ENCODE measurements around the gene DCAF7.

Gene DCAF7

GRCh38 chr17:63596856-63597586 lies 46.7 kb downstream of the DCAF7 start:
- Histone ChIP-seq H2BK5ac (ENCODE audit: low read depth, low read length, poor library complexity) (no peak overlapping the region), H3K9ac (ENCODE audit: low read length) (no peak overlapping the region), H3K4me1 (ENCODE audit: control insufficient read depth in 1 of 2, insufficient read depth in 2 of 2, low read length in 2 of 2) (peaks cover 4 to 5% of the 10 kb centered on the region in 2 experiments), H4K8ac (ENCODE audit: low read depth, low read length) (no peak overlapping the region), H3K4ac (ENCODE audit: low read depth, low read length) (no peak overlapping the region), H3K79me2 (ENCODE audit: control insufficient read depth, insufficient read depth, low read length, poor library complexity) (peaks cover 2% of the 10 kb centered on the region), H2AK5ac (ENCODE audit: low read length) (no peak overlapping the region), H3K9me3 (ENCODE audit: insufficient read depth, low read depth, low read length) (no peaks in the 10 kb centered on the region), H3K23ac (ENCODE audit: low read length) (no peak overlapping the region), H3K14ac (ENCODE audit: low read length) (no peak overlapping the region), H4K12ac (ENCODE audit: low read depth, low read length) (no peak overlapping the region), H3K79me1 (ENCODE audit: low read length) (peaks cover 2% of the 10 kb centered on the region), H4K91ac (ENCODE audit: low read depth, low read length) (no peak overlapping the region), H2BK120ac (ENCODE audit: insufficient read depth, low read length, poor library complexity) (no peak overlapping the region), H2AFZ (ENCODE audit: insufficient read depth, low read length, poor library complexity) (no peak overlapping the region), H3K4me2 (ENCODE audit: low read length) (no peak overlapping the region), H2BK12ac (ENCODE audit: low read length) (no peak overlapping the region), H3K4me3 (ENCODE audit: low read depth, low read length) (no peak overlapping the region), H3K36me3 (ENCODE audit: control insufficient read depth in 1 of 2, insufficient read depth in 2 of 2, low read length in 2 of 2) (peaks cover 0 to 5% of the 10 kb centered on the region in 2 experiments), H3K18ac (ENCODE audit: low read length) (no peak overlapping the region), H3K27me3 (ENCODE audit: insufficient read depth, low read length) (no peaks in the 10 kb centered on the region), H3K27ac (ENCODE audit: low read depth, low read length) (no peak overlapping the region)
- no CpG with 5 or more reads among the region's 6 CpGs for WGBS (ENCODE audit: extremely low coverage, insufficient coverage, insufficient read length)
- DNase-seq = no peak

GRCh38 chr17:63598281-63598680 lies 48.0 kb downstream of the DCAF7 start:
- Histone ChIP-seq H2AK5ac (ENCODE audit: low read length) (no peak overlapping the region), H3K79me2 (ENCODE audit: control insufficient read depth, insufficient read depth, low read length, poor library complexity) (peaks cover 2% of the 10 kb centered on the region), H3K79me1 (ENCODE audit: low read length) (peaks cover 2% of the 10 kb centered on the region), H2BK12ac (ENCODE audit: low read length) (no peak overlapping the region), H3K23ac (ENCODE audit: low read length) (no peak overlapping the region), H4K91ac (ENCODE audit: low read depth, low read length) (no peak overlapping the region), H3K27me3 (ENCODE audit: insufficient read depth, low read length) (no peaks in the 10 kb centered on the region), H3K14ac (ENCODE audit: low read length) (no peak overlapping the region), H3K4me2 (ENCODE audit: low read length) (no peak overlapping the region), H4K8ac (ENCODE audit: low read depth, low read length) (no peak overlapping the region), H3K4ac (ENCODE audit: low read depth, low read length) (no peak overlapping the region), H3K18ac (ENCODE audit: low read length) (no peak overlapping the region), H4K12ac (ENCODE audit: low read depth, low read length) (no peak overlapping the region), H3K4me3 (ENCODE audit: low read depth, low read length) (no peak overlapping the region), H3K9me3 (ENCODE audit: insufficient read depth, low read depth, low read length) (no peaks in the 10 kb centered on the region), H3K27ac (ENCODE audit: low read depth, low read length) (no peak overlapping the region), H2AFZ (ENCODE audit: insufficient read depth, low read length, poor library complexity) (no peak overlapping the region), H3K36me3 (ENCODE audit: control insufficient read depth in 1 of 2, insufficient read depth in 2 of 2, low read length in 2 of 2) (no peaks in the 10 kb centered on the region), H2BK120ac (ENCODE audit: insufficient read depth, low read length, poor library complexity) (no peak overlapping the region), H2BK5ac (ENCODE audit: low read depth, low read length, poor library complexity) (no peak overlapping the region), H3K4me1 (ENCODE audit: control insufficient read depth in 1 of 2, insufficient read depth in 2 of 2, low read length in 2 of 2) (peaks cover 4 to 5% of the 10 kb centered on the region in 2 experiments), H3K9ac (ENCODE audit: low read length) (no peak overlapping the region)
- no peak for DNase-seq
- no CpG with 5 or more reads among the region's 2 CpGs for WGBS (ENCODE audit: extremely low coverage, insufficient coverage, insufficient read length)

GRCh38 chr17:63600569-63601438 lies 50.5 kb downstream of the DCAF7 start, which contains the start of gene TACO1:
Gene TACO1 (plus strand): TSS chr17:63600895. CDS start chr17:63601084, 189 bp downstream.
- peak; percentile 72 to 85 for DNase-seq
- H3K79me2 ChIP-seq (ENCODE audit: control insufficient read depth, insufficient read depth, low read length, poor library complexity) = peaks cover 2% of the 10 kb centered on the region
- H2AK5ac ChIP-seq (ENCODE audit: low read length) = no peak within 1 kb of the TSS
- no CpG with 5 or more reads among the region's 61 CpGs for WGBS (ENCODE audit: extremely low coverage, insufficient coverage, insufficient read length)
- no peaks in the 10 kb centered on the region for H3K9me3 ChIP-seq (ENCODE audit: insufficient read depth, low read depth, low read length)
- peak within 1 kb of the TSS; percentile 87 for H3K4me3 ChIP-seq (ENCODE audit: low read depth, low read length)
- H3K9ac ChIP-seq (ENCODE audit: low read length) = peak within 1 kb of the TSS; percentile 84
- peaks cover 4 to 5% of the 10 kb centered on the region in 2 experiments for H3K4me1 ChIP-seq (ENCODE audit: control insufficient read depth in 1 of 2, insufficient read depth in 2 of 2, low read length in 2 of 2)
- no peaks in the 10 kb centered on the region for H3K27me3 ChIP-seq (ENCODE audit: insufficient read depth, low read length)
- peaks cover 7 to 12% of the 10 kb centered on the region in 2 experiments for H3K36me3 ChIP-seq (ENCODE audit: control insufficient read depth in 1 of 2, insufficient read depth in 2 of 2, low read length in 2 of 2)
- H3K79me1 ChIP-seq (ENCODE audit: low read length) = peaks cover 2% of the 10 kb centered on the region
- H4K8ac ChIP-seq (ENCODE audit: low read depth, low read length) = peak within 1 kb of the TSS; percentile 95
- no peak within 1 kb of the TSS for H3K23ac ChIP-seq (ENCODE audit: low read length)
- H3K27ac ChIP-seq (ENCODE audit: low read depth, low read length) = no peak within 1 kb of the TSS
- H2BK12ac ChIP-seq (ENCODE audit: low read length) = peak within 1 kb of the TSS; percentile 4
- peak within 1 kb of the TSS; percentile 39 for H2BK120ac ChIP-seq (ENCODE audit: insufficient read depth, low read length, poor library complexity)
- H3K4ac ChIP-seq (ENCODE audit: low read depth, low read length) = peak within 1 kb of the TSS; percentile 59
- no peak within 1 kb of the TSS for H2BK5ac ChIP-seq (ENCODE audit: low read depth, low read length, poor library complexity)
- peak within 1 kb of the TSS; percentile 56 for H3K14ac ChIP-seq (ENCODE audit: low read length)
- peak within 1 kb of the TSS; percentile 85 for H3K4me2 ChIP-seq (ENCODE audit: low read length)
- H4K12ac ChIP-seq (ENCODE audit: low read depth, low read length) = peak within 1 kb of the TSS; percentile 91
- peak within 1 kb of the TSS; percentile 74 for H2AFZ ChIP-seq (ENCODE audit: insufficient read depth, low read length, poor library complexity)
- H4K91ac ChIP-seq (ENCODE audit: low read depth, low read length) = peak within 1 kb of the TSS; percentile 64
- H3K18ac ChIP-seq (ENCODE audit: low read length) = peak within 1 kb of the TSS; percentile 60

DNA sequence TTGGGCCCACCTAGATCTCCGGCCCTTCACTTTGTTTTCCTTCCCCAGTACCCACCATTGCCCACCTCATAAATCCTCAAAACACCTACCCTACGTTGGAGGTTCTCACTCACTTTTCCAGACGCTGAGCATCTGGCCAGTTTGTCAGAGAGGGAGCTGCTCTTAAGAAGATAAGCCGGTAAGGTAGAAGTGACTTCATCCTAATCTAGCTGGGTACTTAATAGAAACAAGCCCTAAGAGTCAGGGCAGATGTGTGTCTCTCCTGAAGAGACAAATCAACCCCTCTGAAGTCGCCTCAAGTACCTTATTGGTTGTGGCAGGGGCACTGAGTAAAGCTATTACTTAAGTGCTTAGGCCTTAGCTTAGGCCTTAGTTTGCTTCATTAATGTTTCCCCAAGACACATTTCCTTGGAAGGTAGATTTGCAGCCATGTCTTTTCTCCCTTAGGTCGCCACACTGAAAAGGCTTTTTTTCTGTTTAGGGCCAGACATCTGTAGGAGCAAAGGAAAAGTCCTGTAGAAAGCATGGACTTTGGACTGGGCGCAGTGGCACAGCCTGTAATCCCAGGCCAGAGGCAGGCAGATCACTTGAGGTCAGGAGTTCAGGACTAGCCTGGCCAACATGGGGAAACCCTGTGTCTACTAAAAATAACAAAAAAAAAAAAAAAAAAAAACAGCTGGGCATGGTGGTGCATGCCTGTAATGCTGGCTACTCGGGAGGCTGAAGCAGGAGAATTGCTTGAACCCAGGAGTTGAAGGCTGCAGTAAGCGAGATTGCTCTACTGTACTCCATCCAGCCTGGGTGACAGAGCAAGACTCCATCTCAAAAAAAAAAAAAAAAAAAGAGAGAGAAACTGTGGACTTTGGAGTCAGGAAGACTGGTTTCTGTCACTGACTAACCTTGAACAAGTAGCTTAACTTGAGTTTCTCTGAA lies 51.4 kb downstream of the DCAF7 start:
- Histone ChIP-seq H2BK120ac (ENCODE audit: insufficient read depth, low read length, poor library complexity) (no peak overlapping the region), H3K18ac (ENCODE audit: low read length) (no peak overlapping the region), H4K12ac (ENCODE audit: low read depth, low read length) (peak overlapping the region; percentile 91), H3K27ac (ENCODE audit: low read depth, low read length) (no peak overlapping the region), H3K14ac (ENCODE audit: low read length) (peak overlapping the region; percentile 54), H2BK5ac (ENCODE audit: low read depth, low read length, poor library complexity) (no peak overlapping the region), H3K9me3 (ENCODE audit: insufficient read depth, low read depth, low read length) (no peaks in the 10 kb centered on the region), H2AK5ac (ENCODE audit: low read length) (no peak overlapping the region), H3K4ac (ENCODE audit: low read depth, low read length) (peak overlapping the region; percentile 57), H2BK12ac (ENCODE audit: low read length) (no peak overlapping the region), H3K4me1 (ENCODE audit: control insufficient read depth in 1 of 2, insufficient read depth in 2 of 2, low read length in 2 of 2) (peaks cover 4 to 5% of the 10 kb centered on the region in 2 experiments), H3K4me2 (ENCODE audit: low read length) (peak overlapping the region; percentile 85), H3K23ac (ENCODE audit: low read length) (no peak overlapping the region), H3K4me3 (ENCODE audit: low read depth, low read length) (peak overlapping the region; percentile 87), H4K91ac (ENCODE audit: low read depth, low read length) (peak overlapping the region; percentile 64), H2AFZ (ENCODE audit: insufficient read depth, low read length, poor library complexity) (peak overlapping the region; percentile 72), H3K79me1 (ENCODE audit: low read length) (peaks cover 2% of the 10 kb centered on the region), H3K79me2 (ENCODE audit: control insufficient read depth, insufficient read depth, low read length, poor library complexity) (peaks cover 2% of the 10 kb centered on the region), H3K36me3 (ENCODE audit: control insufficient read depth in 1 of 2, insufficient read depth in 2 of 2, low read length in 2 of 2) (peaks cover 10 to 20% of the 10 kb centered on the region in 2 experiments), H3K9ac (ENCODE audit: low read length) (peak overlapping the region; percentile 84), H3K27me3 (ENCODE audit: insufficient read depth, low read length) (no peaks in the 10 kb centered on the region), H4K8ac (ENCODE audit: low read depth, low read length) (peak overlapping the region; percentile 95)
- WGBS (ENCODE audit: extremely low coverage, insufficient coverage, insufficient read length) = no CpG with 5 or more reads among the region's 9 CpGs
- DNase-seq = peak in 1 of 2 donors; percentile 6
